GM21737 (cell line): ENCODE results near the gene AOX1.
"Not testable (repeated sequence)": the region's sequence is repeated elsewhere in the genome, so short reads cannot be mapped to it uniquely, and the experiment has no call there.

Experiments
- ATAC-seq: cut with Tn5 transposase; IDR thresholded peaks from one replicate; pipeline ENCODE4 v1.9.1; 2021; ENCODE audit warnings: mild to moderate bottlenecking, moderate library complexity; ENCODE audit not compliant: unreplicated experiment

AOX1 gene

GRCh38 chr2:200600549-200601225 is 14.9 kb downstream of the AOX1 start:
- ATAC-seq: no peak

- ATAC-seq: no peak
Observed at GRCh38 chr2:200602584-200602983, 16.8 kb downstream of the AOX1 start.

GRCh38 chr2:200603972-200604371 is 18.2 kb downstream of the AOX1 start:
- ATAC-seq: no peak

GRCh38 chr2:200604571-200605255 is 18.9 kb downstream of the AOX1 start:
- no peak for ATAC-seq

- ATAC-seq: no peak
Observed at GRCh38 chr2:200608341-200609027, 22.7 kb downstream of the AOX1 start.

- no peak for ATAC-seq
Observed at GRCh38 chr2:200609028-200609614, 23.3 kb downstream of the AOX1 start.

GRCh38 chr2:200610217-200610616 is 24.4 kb downstream of the AOX1 start:
- not testable (repeated sequence) for ATAC-seq

- no peak for ATAC-seq
Observed at GRCh38 chr2:200613692-200614091, 27.9 kb downstream of the AOX1 start.

- no peak for ATAC-seq
Observed at GRCh38 chr2:200614249-200614648, 28.4 kb downstream of the AOX1 start.

- ATAC-seq: no peak
Observed at GRCh38 chr2:200615247-200615646, 29.4 kb downstream of the AOX1 start.

- ATAC-seq: no peak
Observed at GRCh38 chr2:200616193-200616592, 30.4 kb downstream of the AOX1 start.

- no peak for ATAC-seq
Observed at GRCh38 chr2:200616656-200617055, 30.8 kb downstream of the AOX1 start.

GRCh38 chr2:200617156-200618053 is 31.6 kb downstream of the AOX1 start:
- no peak for ATAC-seq

- ATAC-seq: no peak
Observed at GRCh38 chr2:200618054-200618419, 32.2 kb downstream of the AOX1 start.

- ATAC-seq: no peak
Observed at GRCh38 chr2:200618590-200619021, 32.8 kb downstream of the AOX1 start.

GRCh38 chr2:200619279-200619678 is 33.5 kb downstream of the AOX1 start:
- ATAC-seq: no peak

GRCh38 chr2:200620606-200621390 is 35.0 kb downstream of the AOX1 start:
- no peak for ATAC-seq

GRCh38 chr2:200622106-200622505 is 36.3 kb downstream of the AOX1 start:
- no peak for ATAC-seq

- no peak for ATAC-seq
Observed at GRCh38 chr2:200624026-200624425, 38.2 kb downstream of the AOX1 start.

GRCh38 chr2:200624658-200625057 is 38.8 kb downstream of the AOX1 start:
- no peak for ATAC-seq
